Mucosa of gallbladder (tissue), 1 donor: Measurements from ENCODE around the gene ATL2. TPM values are rescaled to one million over a fixed set of nuclear protein-coding genes. Genes with fewer than 3 reads are reported as not detected.
A peak's percentile ranks its signal among the peaks of the same experiment; 100 is the strongest.
"Not testable (repeated sequence)": the region's sequence is repeated elsewhere in the genome, so short reads cannot be mapped to it uniquely, and the experiment has no call there.

Source experiments
- DNase-seq: peaks from one replicate; pipeline ENCODE4 v3.0.0-alpha.2; 2020; ENCODE audit warnings: low spot score
- total RNA-seq: library from RNA; stranded (reverse); gene quantifications from one replicate; pipeline ENCODE4 v1.2.1, GENCODE V29; 2021
- donor health status: DM: no; HTN: no; CAD: no.

Gene ATL2
- total RNA-seq, 1 donor from 2014 or later, result 54.8 TPM

DNA sequence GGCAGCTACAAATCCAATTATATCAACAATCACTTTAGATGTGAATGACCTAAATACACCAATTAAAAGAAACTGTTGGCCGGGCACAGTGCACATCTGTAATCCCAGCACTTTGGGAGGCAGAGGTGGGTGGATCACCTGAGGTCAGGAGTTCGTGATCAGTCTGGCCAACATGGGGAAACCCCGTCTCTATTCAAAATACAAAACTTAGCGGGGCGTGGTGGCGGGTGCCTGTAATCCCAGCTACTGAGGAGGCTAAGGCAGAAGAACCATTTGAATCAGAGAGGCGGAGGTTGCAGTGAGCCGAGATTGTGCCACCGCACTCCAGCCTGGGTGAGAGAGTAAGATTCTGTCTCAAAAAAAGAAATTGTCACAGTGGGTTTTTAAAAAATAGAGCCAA lies 49.5 kb downstream of the ATL2 start:
- no peak for DNase-seq

DNA sequence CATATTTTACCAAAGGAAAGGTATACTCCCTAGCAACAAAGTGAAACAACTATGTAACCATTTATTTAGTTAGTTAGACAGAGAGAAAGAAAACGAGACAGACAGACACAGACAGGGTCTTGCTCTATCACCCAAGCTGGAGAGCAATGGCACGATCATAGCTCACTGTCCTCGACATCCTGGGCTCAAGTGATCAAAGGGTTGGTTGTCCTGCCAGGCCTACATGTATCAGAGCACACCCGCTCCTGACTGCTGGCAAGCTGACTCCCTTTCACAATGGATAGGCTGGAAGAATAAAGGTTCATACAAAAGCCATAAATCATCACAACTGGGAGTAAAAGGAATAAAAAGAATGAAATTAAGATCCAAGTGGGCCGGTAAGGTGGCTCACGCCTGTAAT lies 53.5 kb downstream of the ATL2 start:
- no peak for DNase-seq

DNA sequence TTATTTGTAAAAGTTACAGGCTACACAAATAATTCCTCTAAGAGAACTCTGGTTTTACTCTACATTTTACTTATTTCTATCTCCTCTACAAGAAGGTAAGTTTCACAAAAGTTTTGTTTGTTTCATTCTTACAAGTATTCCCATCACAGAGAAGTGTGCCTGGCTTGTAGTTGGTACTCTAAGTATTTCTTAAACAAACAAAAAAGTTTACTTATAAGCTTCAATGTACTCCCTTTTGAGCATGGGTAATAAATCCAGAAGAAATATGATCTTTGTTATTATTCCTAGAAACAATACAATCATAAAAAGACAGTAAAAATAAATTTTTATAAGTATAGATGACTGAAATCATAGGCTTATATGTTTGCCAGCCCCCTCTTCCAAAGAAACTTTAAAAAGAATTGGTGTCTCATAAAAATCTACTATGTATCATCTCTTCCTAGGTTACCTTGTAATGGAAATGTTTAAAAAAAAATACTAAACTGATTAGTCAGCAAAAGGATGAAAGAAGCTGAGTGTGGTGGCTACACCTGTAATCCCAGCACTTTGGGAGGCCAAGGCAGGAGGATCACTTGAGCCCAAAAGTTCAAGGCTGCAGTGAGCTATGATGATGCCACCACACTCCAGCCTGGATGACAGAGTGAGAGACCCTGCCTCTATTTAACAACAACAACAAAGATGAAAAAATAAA lies 54.7 kb downstream of the ATL2 start:
- no peak for DNase-seq

DNA sequence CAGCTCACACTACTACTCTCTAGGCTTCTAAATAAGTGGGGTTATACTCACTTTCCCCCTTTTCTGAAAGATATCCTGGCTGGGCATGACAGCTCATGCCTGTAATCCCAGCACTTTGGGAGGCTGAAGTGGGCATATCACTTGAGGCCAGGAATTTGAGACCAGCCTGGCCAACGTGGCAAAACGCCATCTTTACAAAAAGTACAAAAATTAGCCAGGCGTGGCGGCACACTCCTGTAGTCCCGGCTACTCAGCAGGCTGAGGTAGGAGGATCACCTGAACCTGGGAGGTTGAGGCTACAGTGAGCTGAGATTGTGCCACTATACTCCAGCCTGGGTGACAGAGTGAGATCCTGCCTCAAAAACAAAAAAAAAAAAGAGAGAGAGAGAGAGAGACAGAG lies 57.8 kb downstream of the ATL2 start:
- DNase-seq, result not testable (repeated sequence)

DNA sequence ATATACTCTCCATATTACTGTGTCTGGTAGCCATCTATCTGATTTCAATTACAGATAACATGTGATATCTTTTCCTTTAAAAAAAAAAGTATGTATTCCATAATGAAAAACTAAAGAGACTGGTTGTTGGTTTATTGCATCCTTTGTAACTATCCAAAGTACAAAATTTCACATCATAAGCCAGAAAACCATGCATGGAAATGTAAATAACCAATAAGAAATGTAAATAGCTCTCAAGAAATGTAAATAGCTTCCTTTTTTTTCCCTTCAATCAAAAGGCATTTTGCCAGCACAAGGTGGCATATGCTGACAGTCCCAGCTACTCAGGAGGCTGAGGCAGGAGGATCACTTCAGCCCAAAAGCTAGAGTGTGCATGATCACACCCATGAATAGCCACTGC lies 59.3 kb downstream of the ATL2 start:
- DNase-seq, result no peak

DNA sequence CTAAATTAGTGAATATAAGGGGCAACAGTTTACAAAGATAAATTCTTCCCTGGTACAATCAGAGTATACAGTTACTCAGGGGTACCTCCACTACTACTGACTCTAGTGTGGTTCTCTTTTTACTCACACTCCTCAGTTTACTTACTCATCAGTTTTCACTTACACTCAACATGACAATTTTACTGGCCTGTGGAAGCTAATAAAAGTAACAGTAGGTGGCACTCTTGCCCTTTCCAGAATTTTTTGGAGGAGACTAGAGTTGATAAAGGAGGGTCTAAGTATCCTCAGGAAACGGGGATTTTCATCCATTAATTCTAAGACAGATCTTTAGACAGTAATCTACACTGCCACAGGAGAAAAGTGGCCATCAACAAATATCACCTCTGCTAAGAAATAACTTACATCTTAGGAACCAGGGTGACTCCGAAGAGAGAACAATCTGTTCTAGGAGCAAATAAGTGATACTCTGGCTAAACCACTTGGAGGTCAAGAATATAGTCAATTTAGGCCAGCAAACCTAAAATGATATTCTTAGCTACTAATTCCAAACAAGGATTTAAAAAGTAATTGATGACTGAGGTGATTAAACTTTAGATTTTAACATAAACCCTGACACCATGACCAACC lies 61.3 kb downstream of the ATL2 start:
- DNase-seq, result no peak

DNA sequence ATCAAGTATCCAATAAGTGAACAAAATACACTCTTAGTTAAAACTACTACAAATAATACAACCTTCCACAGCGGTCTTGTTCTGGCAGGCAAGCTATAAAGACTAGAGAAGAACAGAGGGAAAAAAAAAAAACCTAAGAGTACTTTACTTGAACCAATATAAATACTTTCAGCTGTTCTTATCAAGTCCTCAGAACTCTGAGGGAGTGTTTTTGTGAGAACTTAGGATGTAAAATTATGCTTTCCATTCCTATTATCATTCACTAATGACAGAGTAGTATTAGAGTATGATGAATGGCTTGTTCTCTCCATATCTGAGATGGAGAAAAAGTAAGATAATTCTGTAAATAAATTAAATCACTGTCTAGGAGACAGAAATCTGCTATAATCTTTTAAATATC lies 68.3 kb downstream of the ATL2 start:
- no peak for DNase-seq

DNA sequence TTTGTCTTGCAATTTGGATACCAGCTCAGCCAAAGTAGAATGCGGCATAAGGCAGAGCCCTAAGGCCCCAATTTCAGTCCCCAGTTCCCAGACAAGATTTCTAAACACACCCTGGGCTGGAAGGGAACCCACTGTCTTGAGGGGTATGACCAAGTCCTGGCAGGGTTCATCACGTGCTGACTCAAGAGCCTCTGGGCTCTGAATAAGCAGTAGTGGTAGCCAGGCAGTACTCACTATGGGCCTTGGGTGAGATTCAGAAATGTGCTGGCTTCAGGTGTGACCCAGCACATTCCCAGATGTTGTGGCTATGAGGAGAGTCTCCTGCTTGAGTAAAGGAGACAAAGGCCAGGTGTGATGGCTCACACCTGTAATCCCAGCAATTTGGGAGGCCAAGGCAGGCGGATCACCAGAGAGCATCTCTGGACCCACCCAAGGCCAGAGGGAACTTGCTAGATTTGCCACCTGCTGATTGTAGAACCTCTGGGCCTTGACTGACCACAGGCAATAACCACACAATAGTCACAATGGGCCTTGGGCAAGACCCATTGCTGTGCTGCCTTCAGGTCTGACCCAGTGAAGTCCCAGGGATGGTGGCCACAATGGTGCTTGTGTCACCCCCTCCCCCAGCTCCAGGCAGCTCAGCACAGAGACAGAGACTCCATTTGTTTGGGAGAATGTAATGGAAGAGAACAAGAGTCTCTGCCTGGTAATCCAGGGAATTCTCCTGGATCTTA lies 74.9 kb downstream of the ATL2 start:
- no peak for DNase-seq

DNA sequence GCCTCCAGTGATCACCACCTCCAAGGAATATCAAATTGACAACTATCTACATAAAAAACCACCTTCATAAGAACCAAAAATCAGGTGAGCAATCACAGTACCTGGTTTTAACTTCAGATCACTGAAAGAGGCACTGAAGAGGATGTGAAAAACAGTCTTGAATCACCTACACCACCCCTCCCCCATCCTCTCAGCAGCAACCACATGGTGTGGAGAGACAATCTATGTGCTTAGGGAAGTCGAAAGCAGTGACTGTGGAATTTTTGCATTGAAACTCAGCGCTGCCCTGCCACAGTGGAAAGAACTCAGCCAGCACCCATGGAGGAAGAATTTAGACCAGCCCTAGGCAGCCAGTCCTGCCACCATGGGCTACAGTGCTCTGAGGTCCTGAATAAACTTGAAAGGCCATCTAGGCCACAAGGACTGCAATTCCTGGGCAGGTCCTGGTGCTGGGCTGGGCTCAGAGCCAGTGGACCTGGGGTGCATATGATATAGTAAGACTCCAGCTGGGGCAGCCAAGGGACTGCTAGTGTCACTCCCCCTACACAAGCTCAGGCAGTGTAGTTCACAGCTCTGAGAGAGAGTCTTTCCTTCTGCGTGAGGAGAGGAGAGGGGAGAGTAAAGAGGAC lies 75.6 kb downstream of the ATL2 start:
- DNase-seq, result no peak

DNA sequence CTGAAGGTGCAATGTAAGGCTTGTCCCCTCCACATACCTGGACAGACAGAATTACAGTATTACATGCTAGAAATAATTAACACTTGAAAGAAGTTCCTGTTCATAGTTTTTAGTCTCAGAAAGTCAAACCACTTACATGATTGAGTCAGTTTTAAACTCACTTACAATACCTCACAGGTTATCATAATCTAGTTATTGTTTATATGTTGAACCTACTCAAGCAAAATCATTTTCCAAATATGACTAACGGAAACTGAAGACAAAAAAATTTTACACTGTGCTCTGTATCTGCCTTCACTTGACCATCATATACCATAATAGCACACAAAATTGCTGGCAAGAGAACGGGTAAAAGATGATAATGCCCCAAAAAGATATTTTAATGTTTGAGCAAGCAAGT lies 78.5 kb downstream of the ATL2 start:
- no peak for DNase-seq

DNA sequence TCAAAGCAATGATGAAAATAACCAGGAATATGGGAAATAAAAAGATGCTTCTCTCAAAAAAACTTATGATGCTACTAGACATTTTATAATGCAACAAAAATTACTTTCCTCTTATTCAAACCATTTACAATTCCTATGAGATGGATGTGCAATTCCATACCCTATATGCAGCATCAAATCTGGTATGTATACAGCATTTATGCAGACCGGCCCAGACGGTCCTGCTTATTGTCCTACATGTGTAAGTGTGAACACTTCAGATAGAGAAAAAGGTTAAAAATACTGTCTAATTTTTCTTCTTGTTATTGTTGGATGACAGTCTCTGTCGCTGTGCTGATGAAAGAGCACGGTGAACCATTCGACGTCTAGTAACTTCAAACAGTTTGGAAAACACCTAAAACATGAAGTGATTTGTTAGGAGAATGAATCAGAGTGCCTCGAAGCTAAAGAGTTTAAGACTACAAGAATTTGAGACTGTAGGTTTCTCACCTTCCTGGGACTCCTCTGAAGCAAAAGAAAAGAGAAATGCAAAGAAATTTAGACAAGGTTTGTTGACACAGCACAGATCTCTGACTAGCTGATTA lies 80.8 kb downstream of the ATL2 start:
- no peak for DNase-seq

DNA sequence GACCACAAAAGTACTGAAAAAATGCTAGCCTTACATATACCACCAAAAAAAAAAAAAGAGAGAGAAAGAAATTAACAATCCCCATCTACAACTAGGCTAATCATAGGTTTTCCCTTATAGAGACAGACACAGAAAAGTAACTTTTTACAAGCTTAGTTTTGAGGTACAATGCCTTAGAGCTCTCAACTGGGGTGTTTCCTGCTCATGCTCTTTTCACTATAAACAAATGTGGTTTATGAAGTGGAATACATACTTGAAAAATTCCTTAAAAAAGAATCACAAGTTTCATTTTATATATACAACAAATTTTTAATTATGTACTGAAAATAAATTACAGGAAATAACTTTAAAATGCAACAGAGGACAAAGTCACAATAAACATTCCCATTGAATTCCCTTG lies 82.5 kb downstream of the ATL2 start:
- no peak for DNase-seq

DNA sequence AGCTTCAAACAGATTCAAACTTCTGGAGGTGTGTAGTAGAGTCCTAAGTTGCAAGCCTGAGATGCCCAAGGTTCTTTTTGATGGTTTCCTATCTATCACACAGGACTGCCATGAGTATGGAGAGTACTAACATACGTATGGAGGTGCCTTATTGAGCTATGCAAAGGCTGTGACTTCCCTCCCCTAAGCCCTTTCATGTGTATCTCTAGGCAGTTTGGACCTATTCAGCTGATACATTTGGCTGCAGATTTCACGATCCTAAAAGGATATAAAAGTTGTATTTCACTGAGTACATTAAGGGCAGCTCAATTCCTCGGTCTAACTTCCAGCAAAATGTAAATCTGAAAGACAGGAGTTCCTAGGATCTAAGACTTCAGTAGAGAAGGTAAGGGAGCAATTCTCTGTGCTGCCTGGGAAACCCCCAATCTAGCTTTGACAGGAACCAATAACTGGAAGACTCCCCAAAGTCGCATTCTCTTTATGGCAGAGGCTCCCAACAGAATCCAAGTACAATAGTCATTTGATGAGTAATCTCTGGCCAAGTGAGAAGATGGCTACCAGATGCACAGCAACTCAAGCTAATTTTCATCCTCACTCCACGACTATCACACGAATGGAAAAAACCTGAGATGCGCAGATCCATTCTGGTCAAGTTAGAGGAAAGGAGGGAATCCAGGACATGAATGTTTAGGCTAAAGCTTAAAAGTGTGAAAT lies 83.8 kb downstream of the ATL2 start:
- no peak for DNase-seq

DNA sequence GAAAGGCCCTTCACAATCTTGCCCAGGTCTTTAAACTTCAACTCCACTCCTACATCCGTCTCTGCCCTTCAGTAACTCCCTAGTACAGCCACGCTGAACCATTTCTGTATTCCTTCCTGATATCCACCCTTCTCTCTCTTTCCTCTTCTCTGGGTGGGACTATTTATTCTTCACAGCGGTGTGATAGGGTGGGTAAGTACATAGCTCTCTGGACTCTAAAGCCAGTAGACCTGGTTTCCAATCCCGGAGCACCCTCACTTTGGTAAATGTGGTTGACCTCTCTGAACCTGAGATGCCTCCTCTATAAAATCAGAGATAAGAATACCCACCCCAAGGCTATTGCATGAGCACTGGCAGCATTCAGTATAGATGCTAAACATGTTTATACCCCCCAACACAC lies 86.7 kb downstream of the ATL2 start:
- no peak for DNase-seq

DNA sequence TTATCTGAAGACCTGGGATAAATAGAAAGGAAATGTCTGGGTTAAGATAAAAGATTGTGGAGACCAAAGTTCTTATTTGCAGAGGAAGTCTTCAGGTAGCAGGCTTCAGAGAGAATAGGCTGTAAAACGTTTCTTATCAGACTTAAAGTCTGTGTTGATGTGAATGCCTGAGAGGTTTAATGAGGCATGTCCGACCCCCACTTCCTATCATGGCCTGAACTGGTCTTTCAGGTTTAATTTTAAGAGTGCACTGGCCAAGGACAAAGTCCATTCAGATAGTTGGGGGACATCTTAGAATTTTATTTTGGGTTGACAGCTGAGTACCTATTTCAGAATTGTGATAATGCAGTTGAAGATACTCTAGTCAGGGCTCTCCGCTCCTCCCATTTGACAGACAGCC lies 92.1 kb downstream of the ATL2 start:
- DNase-seq, result no peak

DNA sequence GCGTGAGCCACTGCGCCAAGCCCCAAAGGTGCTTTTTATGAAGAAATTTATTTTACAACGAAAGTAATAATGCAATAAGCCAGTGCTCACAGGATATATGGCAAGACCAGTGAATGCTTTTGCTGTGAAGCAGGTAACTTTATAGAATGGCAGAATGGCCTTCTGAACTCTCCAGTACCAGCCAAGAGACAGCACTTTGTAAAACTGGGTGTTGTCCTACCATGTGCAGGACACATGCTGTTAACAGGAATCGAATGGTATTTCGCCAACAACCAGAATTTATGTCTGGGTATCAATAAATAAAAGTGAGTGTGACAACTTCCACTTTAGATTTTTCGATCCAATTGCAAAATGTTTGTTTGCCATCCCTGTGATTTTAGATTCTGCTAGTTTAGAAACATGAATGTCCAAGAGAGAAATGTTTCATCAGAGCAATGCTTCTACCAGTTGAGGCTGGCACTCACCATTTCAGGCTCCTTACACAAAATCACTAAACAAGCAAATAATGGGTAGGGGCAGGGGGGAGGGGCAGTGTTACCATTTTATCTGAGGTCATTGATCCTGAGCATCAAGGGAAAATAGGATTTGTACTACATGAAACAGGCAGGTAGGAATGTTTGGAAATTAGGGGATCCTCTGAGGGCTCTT lies 95.9 kb downstream of the ATL2 start:
- no peak for DNase-seq

DNA sequence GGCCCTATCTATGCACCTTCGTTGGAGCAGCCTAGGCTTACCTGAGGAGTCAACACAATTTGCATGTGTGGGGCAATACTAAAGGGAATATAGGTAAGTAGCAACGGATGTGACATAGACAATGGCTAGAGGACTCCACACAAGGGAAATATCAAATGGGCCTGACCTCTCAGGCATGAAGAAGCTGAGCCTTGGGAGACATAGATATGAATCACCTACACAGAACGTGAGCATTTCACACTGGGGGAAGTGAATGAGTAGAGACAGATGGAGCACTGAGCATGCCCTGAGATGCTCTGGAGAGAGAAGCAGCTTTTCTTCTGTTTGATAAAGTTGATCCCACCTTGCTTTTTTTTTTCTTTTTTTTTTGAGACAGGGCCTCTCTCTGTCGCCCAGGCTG lies 97.9 kb downstream of the ATL2 start:
- no peak for DNase-seq

DNA sequence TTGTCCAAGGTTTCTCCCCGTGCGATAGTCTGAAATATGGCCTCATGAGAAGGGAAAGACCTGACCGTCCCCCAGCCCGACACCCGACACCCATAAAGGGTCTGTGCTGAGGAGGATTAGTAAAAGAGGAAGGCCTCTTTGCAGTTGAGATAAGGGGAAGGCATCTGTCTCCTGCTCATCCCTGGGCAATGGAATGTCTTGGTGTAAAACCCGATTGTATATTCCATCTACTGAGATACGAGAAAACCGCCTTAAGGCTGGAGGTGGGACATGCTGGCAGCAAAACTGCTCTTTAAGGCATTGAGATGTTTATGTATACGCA lies 99.0 kb downstream of the ATL2 start:
- DNase-seq, result not testable (repeated sequence)

DNA sequence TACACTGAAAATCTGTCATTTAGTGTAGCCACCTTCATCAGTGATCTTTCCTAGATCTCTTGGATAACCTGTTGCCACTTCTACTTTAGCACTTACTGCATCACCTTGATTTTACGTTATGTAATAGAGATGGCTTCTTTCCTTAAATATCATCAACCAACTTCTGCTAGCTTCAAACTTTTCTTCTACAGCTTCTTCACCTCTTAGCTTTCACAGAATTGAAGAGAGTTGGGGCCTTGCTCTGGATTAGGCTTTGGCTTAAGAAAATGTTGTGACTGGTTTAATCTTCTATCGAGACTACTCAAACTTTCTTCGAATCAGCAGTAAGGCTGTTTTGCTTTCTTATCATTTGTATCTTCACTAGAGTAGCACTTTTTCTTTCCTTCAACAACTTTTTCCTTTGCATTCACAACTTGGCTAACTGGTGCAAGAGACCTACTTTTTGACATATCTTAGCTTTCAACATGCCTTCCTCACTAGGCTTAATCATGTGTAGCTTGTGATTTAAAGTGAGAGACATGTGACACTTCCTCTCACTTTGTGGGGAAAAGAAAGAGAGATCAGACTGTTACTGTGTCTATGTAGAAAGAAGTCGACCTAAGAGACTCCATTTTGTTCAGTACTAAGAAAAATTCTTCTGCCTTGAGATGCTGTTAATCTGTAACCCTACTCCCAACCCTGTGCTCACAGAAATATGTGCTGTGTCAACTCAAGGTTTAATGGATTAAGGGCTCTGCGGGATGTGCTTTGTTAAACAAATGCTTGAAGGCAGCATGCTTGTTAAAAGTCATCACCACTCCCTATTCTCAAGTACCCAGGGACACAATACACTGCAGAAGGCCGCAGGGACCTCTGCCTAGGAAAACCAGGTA lies 99.6 kb downstream of the ATL2 start:
- peak; percentile 42 for DNase-seq
